Nephron progenitor cell (in vitro differentiated cells): ENCODE measurements around the gene KCNA2.

ENCODE experiments used
- DNase-seq: peaks from one replicate; pipeline ENCODE4 v3.0.0; 2021
- H3K27ac Mint-ChIP-seq: 2 replicates; pipeline ENCODE4 v1.8.0; 2021; ENCODE audit warnings: mild to moderate bottlenecking, moderate library complexity, mixed read lengths
- H3K27me3 Mint-ChIP-seq: 2 replicates; pipeline ENCODE4 v1.8.0; 2021; ENCODE audit warnings: mild to moderate bottlenecking, low read depth, mixed read lengths; ENCODE audit not compliant: poor library complexity
- H3K36me3 Mint-ChIP-seq: 2 replicates; pipeline ENCODE4 v1.8.0; 2021; ENCODE audit warnings: low read depth, mixed read lengths
- H3K4me1 Mint-ChIP-seq: 2 replicates; pipeline ENCODE4 v1.8.0; 2021; ENCODE audit warnings: mixed read lengths
- H3K4me3 Mint-ChIP-seq: 2 replicates; pipeline ENCODE4 v1.8.0; 2021; ENCODE audit warnings: mild to moderate bottlenecking, moderate library complexity, mixed read lengths
- H3K9me3 Mint-ChIP-seq: 2 replicates; pipeline ENCODE4 v1.8.0; 2021; ENCODE audit warnings: mild to moderate bottlenecking, moderate library complexity, mixed read lengths
- TF ChIP-seq, protein P1 (sequence below): fragments of 200-600 bp; sonication (generic); IDR thresholded peaks from 2 replicates; pipeline ENCODE4 v1.5.0; 2021; ENCODE audit warnings: antibody characterized with exemption

KCNA2 gene

GRCh38 chr1:110608247-110608646 lies 2.1 kb upstream of the KCNA2 start:
- H3K36me3 Mint-ChIP-seq: no peaks in the 10 kb centered on the region
- TF ChIP-seq, protein P1, sequence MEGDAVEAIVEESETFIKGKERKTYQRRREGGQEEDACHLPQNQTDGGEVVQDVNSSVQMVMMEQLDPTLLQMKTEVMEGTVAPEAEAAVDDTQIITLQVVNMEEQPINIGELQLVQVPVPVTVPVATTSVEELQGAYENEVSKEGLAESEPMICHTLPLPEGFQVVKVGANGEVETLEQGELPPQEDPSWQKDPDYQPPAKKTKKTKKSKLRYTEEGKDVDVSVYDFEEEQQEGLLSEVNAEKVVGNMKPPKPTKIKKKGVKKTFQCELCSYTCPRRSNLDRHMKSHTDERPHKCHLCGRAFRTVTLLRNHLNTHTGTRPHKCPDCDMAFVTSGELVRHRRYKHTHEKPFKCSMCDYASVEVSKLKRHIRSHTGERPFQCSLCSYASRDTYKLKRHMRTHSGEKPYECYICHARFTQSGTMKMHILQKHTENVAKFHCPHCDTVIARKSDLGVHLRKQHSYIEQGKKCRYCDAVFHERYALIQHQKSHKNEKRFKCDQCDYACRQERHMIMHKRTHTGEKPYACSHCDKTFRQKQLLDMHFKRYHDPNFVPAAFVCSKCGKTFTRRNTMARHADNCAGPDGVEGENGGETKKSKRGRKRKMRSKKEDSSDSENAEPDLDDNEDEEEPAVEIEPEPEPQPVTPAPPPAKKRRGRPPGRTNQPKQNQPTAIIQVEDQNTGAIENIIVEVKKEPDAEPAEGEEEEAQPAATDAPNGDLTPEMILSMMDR: no peak
- no peaks in the 10 kb centered on the region for H3K9me3 Mint-ChIP-seq
- peaks cover 95% of the 10 kb centered on the region for H3K27me3 Mint-ChIP-seq
- H3K4me3 Mint-ChIP-seq: no peak overlapping the region
- no peak for DNase-seq
- H3K27ac Mint-ChIP-seq: no peak overlapping the region
- H3K4me1 Mint-ChIP-seq: peaks cover 13% of the 10 kb centered on the region

DNA sequence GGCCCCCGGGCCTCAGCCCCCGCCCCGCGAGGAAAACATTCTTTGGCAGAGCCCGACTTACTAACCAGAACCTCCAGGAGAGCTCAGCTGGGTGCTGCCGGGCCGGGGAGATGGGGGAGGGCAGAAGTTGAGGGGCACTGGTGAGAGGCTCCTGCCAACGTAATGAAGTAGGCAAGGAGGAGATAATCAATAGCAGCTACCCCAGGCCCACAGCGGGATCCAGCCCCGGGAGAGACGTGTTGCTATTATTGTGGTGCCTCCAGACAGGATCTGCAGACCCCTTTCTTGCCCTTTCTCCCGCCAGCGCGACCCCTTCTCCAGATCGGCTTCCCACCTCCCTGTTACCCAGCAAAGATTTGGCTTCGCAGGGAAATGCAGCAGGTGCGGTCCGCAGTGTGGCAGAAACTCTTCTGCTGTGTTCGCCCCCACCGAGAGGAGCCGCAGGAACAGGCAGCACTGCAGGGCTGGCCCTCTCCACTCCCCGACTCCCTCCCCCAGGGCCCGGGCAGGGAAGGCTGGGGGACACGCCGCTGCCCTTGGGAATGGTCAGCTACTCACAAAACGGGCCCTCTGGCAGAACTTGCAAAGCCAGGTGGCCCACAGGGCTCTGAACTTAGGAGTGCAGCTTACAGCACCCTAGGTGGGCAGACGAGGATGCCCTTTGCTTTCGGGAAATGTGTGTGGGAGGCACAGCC lies 1.5 kb upstream of the KCNA2 start:
- Mint-ChIP-seq H3K27ac (no peak overlapping the region), H3K9me3 (no peaks in the 10 kb centered on the region), H3K4me1 (peaks cover 13% of the 10 kb centered on the region), H3K27me3 (peaks cover 93% of the 10 kb centered on the region), H3K4me3 (no peak overlapping the region), H3K36me3 (no peaks in the 10 kb centered on the region)
- no peak for DNase-seq
- TF ChIP-seq, protein P1: no peak

- no peak overlapping the region for H3K27ac Mint-ChIP-seq
These were observed 738 bp upstream of the KCNA2 start for GRCh38 chr1:110606657-110607535.

DNA sequence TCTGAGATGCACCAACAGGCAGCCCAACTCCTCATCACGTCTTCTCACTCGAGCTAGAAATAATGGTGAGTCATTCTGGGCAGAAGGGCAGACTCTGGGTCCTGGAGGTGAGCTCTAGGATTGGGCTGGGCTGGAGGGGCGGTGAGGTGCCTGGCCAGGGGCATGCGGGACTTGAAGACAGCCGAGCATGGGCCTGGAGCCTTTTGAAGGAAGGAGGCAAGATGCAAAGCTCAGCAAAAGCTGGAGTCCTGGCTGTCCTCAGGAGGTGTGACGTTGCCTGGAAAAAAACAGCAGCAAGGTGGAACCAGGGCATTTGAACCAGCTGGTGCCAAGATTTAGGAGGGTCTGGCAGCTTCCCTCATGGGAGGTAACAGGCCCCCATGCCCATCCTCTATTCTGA lies 712 bp downstream of the KCNA2 start:
- peak overlapping the region; percentile 47 for H3K4me3 Mint-ChIP-seq
- no peak overlapping the region for H3K27ac Mint-ChIP-seq
- peaks cover 13% of the 10 kb centered on the region for H3K4me1 Mint-ChIP-seq
- no peaks in the 10 kb centered on the region for H3K36me3 Mint-ChIP-seq
- peaks cover 81% of the 10 kb centered on the region for H3K27me3 Mint-ChIP-seq
- TF ChIP-seq, protein P1: no peak
- no peak for DNase-seq
- no peaks in the 10 kb centered on the region for H3K9me3 Mint-ChIP-seq

More at GRCh38 chr1:110606657-110607535, 738 bp upstream of the KCNA2 start:
- H3K27me3 Mint-ChIP-seq: peaks cover 89% of the 10 kb centered on the region
- H3K4me1 Mint-ChIP-seq: peaks cover 13% of the 10 kb centered on the region
- H3K4me3 Mint-ChIP-seq: peak overlapping the region; percentile 78
- no peaks in the 10 kb centered on the region for H3K36me3 Mint-ChIP-seq
- peak; percentile 53 for DNase-seq
- TF ChIP-seq, protein P1: no peak
- H3K9me3 Mint-ChIP-seq: no peaks in the 10 kb centered on the region

DNA sequence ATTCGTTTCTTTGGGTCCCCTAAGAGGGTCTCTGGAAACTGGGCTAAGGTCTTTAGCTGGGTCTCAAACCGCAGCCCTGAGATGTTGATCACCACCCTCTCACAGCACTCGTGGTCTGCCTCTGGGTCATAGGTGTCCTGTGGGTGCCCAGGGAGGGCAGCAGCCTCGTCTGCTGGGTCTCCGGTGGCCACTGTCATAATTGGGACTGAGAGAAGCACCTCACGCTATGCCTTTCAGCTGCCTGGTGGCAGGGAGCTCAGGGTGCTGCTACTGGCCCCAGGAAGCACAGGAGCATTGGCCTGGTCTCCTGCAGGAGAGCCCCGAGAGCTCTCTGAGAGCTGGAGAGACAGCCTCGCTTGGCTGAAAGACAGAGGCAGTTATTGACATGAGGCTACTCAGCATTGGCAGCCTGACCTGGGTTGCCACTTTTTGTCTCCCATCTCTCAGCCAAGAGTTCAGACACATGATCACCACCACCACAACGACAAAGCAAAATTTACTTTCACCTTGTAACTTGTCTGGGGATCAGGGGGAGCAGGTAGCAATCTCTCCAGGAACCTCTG lies 1.5 kb downstream of the KCNA2 start:
- no peaks in the 10 kb centered on the region for H3K9me3 Mint-ChIP-seq
- no peaks in the 10 kb centered on the region for H3K36me3 Mint-ChIP-seq
- no peak for DNase-seq
- peaks cover 13% of the 10 kb centered on the region for H3K4me1 Mint-ChIP-seq
- TF ChIP-seq, protein P1: no peak
- H3K27me3 Mint-ChIP-seq: peaks cover 78% of the 10 kb centered on the region
- no peak overlapping the region for H3K4me3 Mint-ChIP-seq
- no peak overlapping the region for H3K27ac Mint-ChIP-seq
